Transverse colon (tissue), 3 donors: Measurements from ENCODE around the gene AGXT2.

ENCODE experiments used
- POLR2A ChIP-seq: fragments of 450-650 bp; IDR thresholded peaks from one replicate; pipeline ENCODE4 v1.6.1; 2016; ENCODE audit warnings: antibody characterized with exemption, mild to moderate bottlenecking, moderate library complexity
- POLR2AphosphoS5 ChIP-seq, 3 donors: sonication (generic); formaldehyde crosslinking; IDR thresholded peaks; one replicate each; pipeline ENCODE4 v1.6.1; 2016; ENCODE audit warnings: antibody characterized with exemption in 3 of 3

GRCh38 chr5:35042781-35043180, 5.0 kb downstream of the AGXT2 start:
- TF ChIP-seq POLR2A (no peak), POLR2AphosphoS5 (IDR thresholded peaks at IDR 0.05) (no peak)
